HG03095 (cell line): ENCODE data around the gene GPR15LG.
A peak's percentile ranks its signal among the peaks of the same experiment; 100 is the strongest.

Experiments used
- ATAC-seq: cut with Tn5 transposase; IDR thresholded peaks from one replicate; pipeline ENCODE4 v1.9.1; 2021; ENCODE audit warnings: moderate library complexity; ENCODE audit not compliant: unreplicated experiment

GPR15LG gene

GRCh38 chr10:84193327-84193726 lies 19.7 kb downstream of the GPR15LG start:
- ATAC-seq = no peak

DNA sequence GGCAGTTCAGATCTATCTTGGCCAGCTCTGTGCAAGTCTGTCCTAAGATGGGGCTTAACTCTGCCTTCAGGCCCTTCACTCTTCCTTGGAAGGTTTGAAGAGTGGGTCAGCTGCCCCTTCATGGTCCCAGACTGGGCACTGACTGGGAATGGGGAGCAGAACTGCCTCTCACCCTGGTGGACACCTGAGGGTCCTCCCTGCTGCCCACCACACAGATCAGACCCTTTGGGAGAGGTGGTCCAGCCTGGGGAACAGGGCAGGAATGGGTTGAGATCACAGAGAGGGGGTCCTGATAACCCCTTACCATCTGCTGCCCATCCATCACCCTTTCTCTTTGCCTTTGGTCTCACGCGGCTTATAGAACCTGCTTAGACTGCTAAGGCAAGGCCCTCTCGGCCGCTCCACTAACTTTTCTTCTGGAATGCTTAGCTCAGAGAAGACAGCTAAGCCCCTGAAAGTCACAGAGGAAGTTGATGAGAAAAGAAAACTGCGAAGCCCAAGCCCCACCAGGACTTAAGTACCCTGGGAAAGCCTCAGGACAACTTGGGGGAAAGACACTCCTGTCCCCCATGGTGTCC lies 20.3 kb downstream of the GPR15LG start:
- no peak for ATAC-seq

DNA sequence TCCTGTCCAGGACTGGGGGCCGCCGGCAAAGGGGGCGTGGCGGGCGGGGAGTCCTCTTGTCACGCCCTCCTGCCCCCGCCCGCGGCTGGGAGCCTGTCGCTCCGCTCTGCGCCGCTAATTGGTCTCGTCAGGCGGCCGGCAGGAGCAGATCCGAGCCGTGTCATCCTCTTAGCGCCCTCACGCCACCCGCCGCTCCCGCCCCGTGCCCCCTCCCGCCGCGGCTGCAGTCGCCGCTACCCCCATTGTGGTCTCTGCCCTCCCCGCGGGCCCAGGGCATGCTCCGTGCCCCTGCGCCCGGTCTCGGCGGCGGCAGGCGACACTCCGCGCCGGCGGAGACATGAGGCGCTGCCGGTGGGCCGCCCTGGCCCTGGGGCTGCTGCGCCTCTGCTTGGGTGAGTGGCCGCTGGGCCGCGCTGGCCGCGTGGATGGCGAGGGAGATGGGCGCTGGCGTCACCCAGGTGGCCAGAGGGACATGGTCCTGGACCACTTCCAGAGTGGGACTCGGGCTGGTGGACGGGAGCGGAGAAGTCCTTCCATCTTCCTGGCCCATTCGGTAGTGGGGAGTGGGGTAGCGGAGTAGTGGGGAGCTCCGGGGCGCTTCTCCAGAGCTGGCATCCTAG lies 20.9 kb downstream of the GPR15LG start, which contains the start of gene CDHR1:
Gene CDHR1, plus strand, starts transcription at position 114 of the 620 bp plus-strand sequence. Its CDS starts 224 bp downstream, at position 338.
- ATAC-seq = peak; percentile 85

- ATAC-seq = no peak
Observed at GRCh38 chr10:84195044-84195830, 21.6 kb downstream of the GPR15LG start.

DNA sequence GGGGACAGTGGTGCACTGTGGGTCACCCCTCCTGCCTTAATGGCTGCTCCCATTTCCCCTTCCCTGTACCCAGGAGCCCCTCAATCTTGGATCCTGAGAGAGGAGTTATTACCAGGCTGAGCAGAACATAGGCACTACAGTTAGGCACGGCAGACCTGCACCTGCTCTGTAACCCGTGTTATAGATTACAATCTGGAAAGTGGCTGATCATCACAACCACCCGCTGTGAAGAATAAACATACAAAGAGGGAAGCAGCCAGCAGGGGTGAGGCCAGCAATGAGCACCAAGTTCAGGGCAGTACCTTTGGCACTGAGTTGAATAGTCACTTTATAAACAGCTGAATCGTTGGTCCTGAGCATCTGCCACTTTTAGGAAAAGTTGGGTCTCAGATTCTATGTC lies 22.5 kb downstream of the GPR15LG start:
- no peak for ATAC-seq

DNA sequence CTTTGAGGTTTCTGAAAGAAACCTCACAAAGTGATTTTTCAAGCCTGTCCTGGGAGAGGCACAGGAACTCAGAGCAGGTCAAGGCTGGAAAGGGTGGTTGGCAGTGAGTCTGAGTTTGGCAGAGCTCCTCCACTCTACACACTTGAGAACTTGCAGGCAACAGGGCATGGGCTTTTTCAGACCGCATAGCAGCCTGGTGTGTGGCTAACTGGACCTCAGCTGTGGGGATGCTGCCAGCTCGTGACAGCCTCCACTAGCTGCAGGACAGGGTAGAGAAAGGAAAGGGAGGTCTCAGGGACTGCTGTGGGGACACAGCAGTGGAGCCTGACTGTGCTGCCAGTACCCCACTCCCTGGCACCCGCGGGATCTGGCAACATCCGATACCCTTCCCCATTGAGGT lies 23.3 kb downstream of the GPR15LG start:
- no peak for ATAC-seq

DNA sequence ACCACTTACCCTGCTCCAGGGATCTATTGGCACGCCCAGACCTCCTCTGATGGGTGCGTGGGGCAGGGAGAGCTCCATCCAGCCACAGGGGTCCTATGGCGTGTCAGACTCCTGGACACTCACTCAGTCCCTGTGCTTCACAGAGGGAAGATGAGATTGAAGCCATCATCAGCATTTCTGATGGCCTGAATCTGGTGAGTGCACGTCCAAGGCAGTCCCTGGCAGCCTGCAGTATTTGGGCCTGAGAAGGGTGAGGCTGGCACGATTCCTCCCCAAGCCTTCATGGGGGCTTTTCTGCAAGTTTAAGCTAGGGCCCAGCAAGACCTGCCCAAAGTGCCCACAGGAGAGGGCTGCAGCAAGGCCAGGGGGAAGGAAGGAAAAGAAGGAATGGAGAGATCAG lies 24.0 kb downstream of the GPR15LG start:
- no peak for ATAC-seq

DNA sequence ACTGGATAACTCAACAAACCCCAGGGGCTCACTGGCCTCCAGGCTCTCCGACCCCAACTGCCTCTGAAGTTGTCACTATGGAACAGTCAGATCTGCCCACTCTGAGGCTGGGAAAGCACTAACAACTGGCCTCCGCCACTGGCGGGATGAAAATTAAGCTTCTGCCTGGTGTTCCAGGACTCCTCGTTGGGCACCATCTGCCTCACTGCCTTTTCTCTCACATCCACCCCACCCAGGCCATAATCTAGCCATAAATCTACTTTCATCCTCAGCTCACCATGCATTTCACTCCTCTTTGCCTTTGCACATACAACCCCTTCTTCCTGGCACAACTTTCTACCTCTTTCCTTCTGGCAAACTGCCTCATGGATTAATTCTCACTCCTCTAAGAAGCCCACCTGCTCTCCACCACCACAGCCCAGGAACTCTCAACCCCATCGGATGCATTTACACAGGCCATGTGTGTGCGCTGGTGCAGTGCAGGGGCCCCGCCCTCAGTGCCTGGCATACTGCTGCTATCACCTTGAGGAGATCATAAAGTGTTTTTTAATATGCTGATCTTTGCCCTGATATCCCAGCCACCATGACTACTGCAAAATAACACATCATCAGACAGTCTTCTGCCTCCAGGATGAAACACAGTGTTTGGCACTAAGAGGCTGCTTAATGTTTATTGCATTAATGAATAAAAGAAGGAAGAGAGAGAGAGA lies 24.8 kb downstream of the GPR15LG start:
- no peak for ATAC-seq

- no peak for ATAC-seq
Observed at GRCh38 chr10:84200537-84201243, 27.1 kb downstream of the GPR15LG start.

DNA sequence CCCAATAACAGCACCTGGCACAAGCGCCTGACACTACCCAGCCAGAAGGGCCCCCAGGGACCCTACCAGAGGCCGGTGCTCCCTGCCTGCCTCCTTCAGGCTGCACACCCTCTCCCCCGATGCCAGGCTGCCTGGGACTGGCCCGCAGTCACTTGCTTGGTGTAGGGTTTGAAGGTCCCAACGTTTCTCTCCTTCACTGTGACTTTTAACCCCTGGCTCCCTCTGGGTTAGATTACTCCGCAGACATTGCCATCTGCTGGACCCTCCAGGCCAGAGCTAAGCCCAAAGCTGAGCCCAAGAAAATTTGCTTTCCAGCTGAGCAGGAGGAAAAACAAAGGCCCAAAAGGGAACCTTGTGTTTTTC lies 27.6 kb downstream of the GPR15LG start:
- no peak for ATAC-seq

DNA sequence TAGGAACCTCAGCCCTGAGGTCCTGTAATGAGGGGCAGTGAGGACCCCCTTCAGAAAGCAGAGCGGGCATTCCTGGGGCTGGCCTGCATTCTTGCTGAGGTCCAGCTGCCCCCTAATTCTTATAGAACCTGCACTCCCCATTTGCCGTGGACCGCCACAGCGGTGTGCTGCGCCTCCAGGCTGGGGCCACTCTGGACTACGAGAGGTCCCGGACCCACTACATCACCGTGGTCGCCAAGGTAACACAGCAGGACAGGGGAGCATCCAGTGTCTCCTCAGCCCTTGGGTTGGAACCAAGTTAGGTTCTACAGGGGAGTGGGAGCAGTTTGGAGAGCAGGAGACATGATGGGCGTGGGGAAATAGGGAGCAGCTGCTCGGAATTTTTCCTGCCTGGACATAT lies 28.1 kb downstream of the GPR15LG start:
- no peak for ATAC-seq

GRCh38 chr10:84202349-84202748 lies 28.7 kb downstream of the GPR15LG start:
- no peak for ATAC-seq

DNA sequence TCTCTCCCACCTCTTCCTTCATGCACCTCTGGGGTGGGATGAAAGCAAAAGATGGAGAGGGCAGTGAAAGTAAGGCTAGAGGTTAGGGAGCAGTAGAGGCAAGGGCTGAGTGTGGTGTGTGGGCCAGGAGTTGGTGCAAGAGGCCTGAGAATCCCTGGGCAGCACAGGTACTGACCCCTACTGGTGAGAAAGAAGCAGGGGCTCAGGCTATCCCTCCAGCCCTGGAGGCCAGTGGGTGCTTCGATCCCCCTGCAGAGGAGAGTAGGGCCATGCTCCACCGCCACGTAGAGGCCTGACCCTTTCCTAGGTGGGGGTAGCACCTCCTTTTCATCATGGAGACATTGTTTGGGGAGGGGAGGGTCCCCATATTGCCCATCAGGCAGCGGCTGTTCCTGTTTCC lies 30.5 kb downstream of the GPR15LG start:
- peak; percentile 60 for ATAC-seq

DNA sequence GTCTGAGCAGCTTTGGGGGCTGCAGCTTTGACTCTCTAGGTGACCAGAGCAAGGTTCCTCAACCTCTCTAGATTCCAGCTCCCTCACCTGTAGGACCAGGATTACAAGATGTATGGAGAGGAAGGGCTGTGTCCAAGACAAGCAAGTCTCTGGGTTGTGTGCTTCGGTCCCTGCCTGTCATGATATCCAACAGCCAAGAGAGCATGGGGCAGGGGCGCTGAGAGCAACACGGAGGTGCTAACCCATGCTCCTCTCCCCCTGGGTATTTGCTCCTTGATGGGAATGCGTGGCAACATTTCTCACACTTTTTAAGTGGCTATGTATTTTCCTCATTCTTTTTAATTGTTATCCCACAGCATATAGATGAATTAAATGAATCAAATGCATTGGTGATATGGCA lies 31.0 kb downstream of the GPR15LG start:
- ATAC-seq = no peak

DNA sequence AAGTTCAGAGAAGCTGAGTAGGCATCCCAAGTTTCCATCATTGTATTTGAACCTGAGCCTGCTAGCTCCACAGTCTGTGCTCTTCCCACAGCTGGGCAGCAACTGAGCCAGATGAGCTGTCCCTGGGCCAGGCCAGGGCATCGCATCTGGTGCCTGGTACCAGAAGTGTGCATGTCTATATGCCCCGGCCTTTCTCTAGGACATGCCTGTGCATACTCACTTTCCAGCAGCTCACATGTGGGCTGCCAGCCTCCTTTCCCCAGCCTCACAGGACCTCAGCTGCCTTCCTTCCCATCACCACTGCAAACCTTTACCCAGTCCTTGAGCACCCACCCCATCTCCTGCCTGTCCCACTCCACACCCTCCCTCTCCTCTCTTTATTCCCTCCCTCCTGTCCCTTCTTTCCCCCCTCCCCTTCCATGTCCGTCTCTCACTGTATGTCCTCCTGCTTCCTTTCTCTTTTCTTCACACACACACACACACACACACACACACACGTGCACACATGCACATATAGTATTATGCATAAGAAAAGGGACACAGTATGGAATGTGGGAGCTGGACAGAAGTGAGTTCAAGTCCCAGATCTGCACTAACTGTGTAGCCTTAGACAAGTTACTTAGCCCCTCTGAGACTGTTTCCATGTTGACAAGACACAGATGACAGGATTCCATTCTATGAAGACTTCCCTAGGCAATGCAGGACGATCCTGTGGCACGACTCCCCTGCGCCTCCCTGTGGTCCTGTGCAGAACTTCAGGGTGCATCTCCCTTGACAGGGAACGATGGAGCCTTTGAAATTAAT lies 31.6 kb downstream of the GPR15LG start:
- ATAC-seq = peak; percentile 78

GRCh38 chr10:84205853-84206525 lies 32.4 kb downstream of the GPR15LG start:
- no peak for ATAC-seq

- ATAC-seq = no peak
Observed at GRCh38 chr10:84208023-84208422, 34.4 kb downstream of the GPR15LG start.

DNA sequence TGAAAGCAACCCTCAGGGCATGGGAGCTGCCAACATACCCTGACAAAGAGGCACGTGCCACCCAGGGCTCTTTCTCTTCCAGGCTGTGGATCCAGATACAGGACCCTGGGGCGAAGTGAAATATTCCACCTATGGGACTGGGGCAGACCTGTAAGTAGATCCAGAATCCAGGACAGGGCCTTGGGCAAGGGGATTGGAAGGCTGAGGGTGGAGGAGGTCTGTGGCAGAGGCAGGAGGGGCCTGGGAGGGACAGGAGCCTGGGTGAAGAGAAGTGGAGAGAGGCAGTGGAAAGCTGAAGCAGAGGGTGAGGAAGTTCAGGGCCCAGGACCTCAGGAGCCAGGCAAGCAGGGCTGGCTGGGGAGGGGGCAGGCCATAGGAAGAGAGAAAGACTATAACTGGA lies 38.0 kb downstream of the GPR15LG start:
- ATAC-seq = no peak

GRCh38 chr10:84212014-84212413 lies 38.4 kb downstream of the GPR15LG start:
- no peak for ATAC-seq

DNA sequence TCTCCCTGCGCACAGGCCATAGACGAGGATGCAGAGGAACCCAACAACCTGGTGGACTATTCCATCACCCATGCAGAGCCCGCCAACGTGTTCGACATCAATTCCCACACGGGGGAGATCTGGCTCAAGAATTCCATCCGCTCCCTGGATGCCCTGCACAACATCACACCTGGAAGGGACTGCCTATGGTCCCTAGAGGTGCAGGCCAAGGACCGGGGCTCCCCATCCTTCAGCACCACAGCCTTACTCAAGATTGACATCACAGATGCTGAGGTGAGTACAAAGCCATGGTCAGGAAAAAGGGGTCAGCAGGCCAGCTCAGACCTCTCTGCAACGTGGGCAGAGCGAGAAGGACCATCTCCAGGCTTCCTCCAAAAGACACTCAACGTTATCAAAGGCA lies 39.5 kb downstream of the GPR15LG start:
- ATAC-seq = no peak
